C4-2B (cell line): ENCODE measurements around the gene ASXL1.

ENCODE experiments used
- CTCF ChIP-seq: fragments of 450-650 bp; conservative IDR thresholded peaks from 2 replicates; pipeline ENCODE4 v1.5.1; 2017; ENCODE audit warnings: mild to moderate bottlenecking
- ZFX ChIP-seq: fragments of 450-650 bp; IDR thresholded peaks from 2 replicates; pipeline ENCODE4 v1.6.1; 2017

GRCh38 chr20:32443386-32443974 is 85.3 kb downstream of the ASXL1 start:
- TF ChIP-seq CTCF (no peak), ZFX (no peak)
